Smooth muscle cell (in vitro differentiated cells): Measurements from ENCODE around the gene TNFAIP8L2. TPM values are rescaled to one million over a fixed set of nuclear protein-coding genes. Genes with fewer than 3 reads are reported as not detected.

Experiments used
- DNase-seq: peaks from one replicate; lab custom pipeline; 2025; ENCODE audit not compliant: unreplicated experiment; lab: John Stamatoyannopoulos, UW
- H2AFZ ChIP-seq: fragments of 200-600 bp; sonication (generic); 2 replicates; pipeline ENCODE4 v1.6.0; 2016; ENCODE audit warnings: antibody characterized with exemption, low read depth, mild to moderate bottlenecking
- H3F3A ChIP-seq: fragments of 200-600 bp; sonication (generic); 2 replicates; pipeline ENCODE4 v1.6.0; 2017; ENCODE audit warnings: antibody characterized with exemption, low read depth
- H3K27ac ChIP-seq: fragments of 200-600 bp; sonication (generic); 2 replicates; pipeline ENCODE4 v1.5.1; 2016; ENCODE audit warnings: low read depth, mild to moderate bottlenecking
- H3K27me3 ChIP-seq: fragments of 200-600 bp; sonication (generic); 2 replicates; pipeline ENCODE4 v1.6.1; 2016; ENCODE audit warnings: low read depth, mild to moderate bottlenecking
- H3K36me3 ChIP-seq: fragments of 200-600 bp; sonication (generic); 2 replicates; pipeline ENCODE4 v1.5.1; 2016; ENCODE audit warnings: low read depth
- H3K4me1 ChIP-seq: fragments of 200-600 bp; sonication (generic); 2 replicates; pipeline ENCODE4 v1.5.1; 2016; ENCODE audit warnings: low read depth
- H3K4me2 ChIP-seq: fragments of 200-600 bp; sonication (generic); 2 replicates; pipeline ENCODE4 v1.6.0; 2016; ENCODE audit warnings: mild to moderate bottlenecking
- H3K4me3 ChIP-seq: fragments of 200-600 bp; sonication (generic); 2 replicates; pipeline ENCODE4 v1.5.1; 2016; ENCODE audit warnings: mild to moderate bottlenecking
- H3K79me2 ChIP-seq: fragments of 200-600 bp; sonication (generic); 2 replicates; pipeline ENCODE4 v1.6.0; 2016; ENCODE audit warnings: low read depth, mild to moderate bottlenecking
- H3K9ac ChIP-seq: fragments of 200-600 bp; sonication (generic); 2 replicates; pipeline ENCODE4 v1.6.0; 2016; ENCODE audit warnings: low read depth
- H3K9me3 ChIP-seq: fragments of 200-600 bp; sonication (generic); replicated peaks from 2 replicates; pipeline ENCODE4 v1.5.1; 2016; ENCODE audit warnings: low read depth
- H4K20me1 ChIP-seq: fragments of 200-600 bp; sonication (generic); 2 replicates; pipeline ENCODE4 v1.6.0; 2016; ENCODE audit warnings: low read depth
- WGBS: methylation state at CpG from one replicate; pipeline ENCODE4 v1.1.7; 2016; ENCODE audit warnings: low lambda C conversion rate; 5-methylcytosine and 5-hydroxymethylcytosine counted together
- polyA plus RNA-seq: library from polyadenylated mRNA; unstranded; fragments of >200 nt; fragmentation: Nextera tagmentation; extraction: Ambion mirVana; gene quantifications from 2 replicates; pipeline ENCODE4 v1.2.1, GENCODE V29; 2016
- total RNA-seq: library from RNA; depleted of rRNA; stranded (reverse); fragments of >200 nt; gene quantifications from 2 replicates; pipeline ENCODE4 v1.2.3, GENCODE V29; 2014
- TF ChIP-seq, protein P1 (sequence below): fragments of 200-600 bp; sonication (generic); IDR thresholded peaks from 2 replicates; pipeline ENCODE4 v1.5.1; 2017; ENCODE audit warnings: borderline replicate concordance, mild to moderate bottlenecking, antibody characterized with exemption; ENCODE audit not compliant: insufficient read depth, poor library complexity, severe bottlenecking

TNFAIP8L2 gene
- total and polyA plus RNA-seq, 2 experiments from 2014 or later, result 0.14 TPM; not detected in 1

DNA sequence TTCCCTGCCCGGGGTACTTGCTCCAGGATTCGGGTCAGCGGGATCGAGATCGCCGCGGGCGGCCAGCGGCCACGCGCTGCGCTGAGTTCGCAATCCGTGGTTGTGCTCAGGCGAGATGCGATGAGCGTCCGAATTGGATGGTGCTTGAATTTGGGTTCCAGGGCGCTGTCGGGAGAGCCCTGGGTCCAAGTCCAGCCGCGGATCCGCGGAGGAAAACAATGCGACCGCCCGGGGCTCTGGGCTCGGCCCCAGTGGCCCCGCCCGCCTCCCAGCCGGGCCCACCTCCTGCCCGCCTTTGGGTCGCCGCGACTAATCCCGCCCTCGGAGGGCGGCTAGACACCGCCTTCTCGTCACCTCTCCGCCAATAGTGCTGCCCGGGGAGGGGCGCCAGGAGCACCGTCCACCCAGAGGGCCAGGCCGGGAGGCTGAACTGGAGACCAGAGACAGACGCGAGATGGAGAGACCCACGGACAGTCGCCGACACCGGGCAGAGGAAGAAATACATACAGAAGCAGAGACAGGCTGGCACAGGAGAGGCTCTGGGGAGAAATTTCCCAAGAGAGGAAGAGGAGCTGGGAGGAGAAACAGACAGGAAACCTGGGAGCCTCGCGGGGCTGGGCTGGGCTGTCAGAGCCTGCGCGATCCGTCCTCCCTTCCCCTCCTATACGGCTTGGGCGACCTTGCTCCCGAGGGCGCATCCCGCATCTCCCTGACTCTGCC, 9.9 kb upstream of the TNFAIP8L2 start, which contains the start of gene SEMA6C:
SEMA6C (minus strand) TSS at position 220 of the 720 bp plus-strand sequence. CDS start 4,010 bp downstream, outside the sequence.
- H3K9me3 ChIP-seq, result no peaks in the 10 kb centered on the region
- H3K4me2 ChIP-seq, result peak within 1 kb of the TSS; percentile 96
- no peaks in the 10 kb centered on the region for H3K79me2 ChIP-seq
- H3K27ac ChIP-seq, result peak within 1 kb of the TSS; percentile 45
- peak; percentile 69 for DNase-seq
- H3K27me3 ChIP-seq, result no peaks in the 10 kb centered on the region
- H3K4me3 ChIP-seq, result peak within 1 kb of the TSS; percentile 78
- H3K36me3 ChIP-seq, result no peaks in the 10 kb centered on the region
- peaks cover 17% of the 10 kb centered on the region for H3K4me1 ChIP-seq
- peaks cover 8% of the 10 kb centered on the region for H3F3A ChIP-seq
- H3K9ac ChIP-seq, result peak within 1 kb of the TSS; percentile 35
- H4K20me1 ChIP-seq, result no peaks in the 10 kb centered on the region
- under 1% methylated on average over 43 of the region's 61 CpGs for WGBS
- peak within 1 kb of the TSS; percentile 64 for H2AFZ ChIP-seq
- TF ChIP-seq, protein P1, sequence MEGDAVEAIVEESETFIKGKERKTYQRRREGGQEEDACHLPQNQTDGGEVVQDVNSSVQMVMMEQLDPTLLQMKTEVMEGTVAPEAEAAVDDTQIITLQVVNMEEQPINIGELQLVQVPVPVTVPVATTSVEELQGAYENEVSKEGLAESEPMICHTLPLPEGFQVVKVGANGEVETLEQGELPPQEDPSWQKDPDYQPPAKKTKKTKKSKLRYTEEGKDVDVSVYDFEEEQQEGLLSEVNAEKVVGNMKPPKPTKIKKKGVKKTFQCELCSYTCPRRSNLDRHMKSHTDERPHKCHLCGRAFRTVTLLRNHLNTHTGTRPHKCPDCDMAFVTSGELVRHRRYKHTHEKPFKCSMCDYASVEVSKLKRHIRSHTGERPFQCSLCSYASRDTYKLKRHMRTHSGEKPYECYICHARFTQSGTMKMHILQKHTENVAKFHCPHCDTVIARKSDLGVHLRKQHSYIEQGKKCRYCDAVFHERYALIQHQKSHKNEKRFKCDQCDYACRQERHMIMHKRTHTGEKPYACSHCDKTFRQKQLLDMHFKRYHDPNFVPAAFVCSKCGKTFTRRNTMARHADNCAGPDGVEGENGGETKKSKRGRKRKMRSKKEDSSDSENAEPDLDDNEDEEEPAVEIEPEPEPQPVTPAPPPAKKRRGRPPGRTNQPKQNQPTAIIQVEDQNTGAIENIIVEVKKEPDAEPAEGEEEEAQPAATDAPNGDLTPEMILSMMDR, result no peak

DNA sequence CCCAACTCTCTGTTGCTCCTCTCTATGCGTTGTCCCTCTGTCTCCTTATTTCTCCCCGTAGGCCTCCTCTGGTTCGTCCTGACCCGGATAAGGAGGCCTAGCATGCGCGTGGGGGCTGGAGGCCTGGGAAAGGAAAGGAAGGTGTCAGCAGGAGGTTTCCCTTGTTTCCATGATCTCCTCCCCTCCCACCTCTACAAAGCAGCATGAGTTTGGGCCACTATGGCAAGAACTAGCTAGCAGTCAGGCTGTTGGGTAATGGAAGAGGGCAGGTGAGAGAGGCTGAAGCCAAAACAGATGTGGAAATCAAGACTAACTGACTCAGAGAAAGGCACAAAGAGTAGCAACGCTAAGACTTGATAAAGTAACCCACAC, 9.3 kb upstream of the TNFAIP8L2 start:
- H3K79me2 ChIP-seq, result no peaks in the 10 kb centered on the region
- H3F3A ChIP-seq, result peaks cover 8% of the 10 kb centered on the region
- H3K9me3 ChIP-seq, result no peaks in the 10 kb centered on the region
- no peaks in the 10 kb centered on the region for H3K36me3 ChIP-seq
- TF ChIP-seq, protein P1, result no peak
- peak overlapping the region; percentile 96 for H3K4me2 ChIP-seq
- H3K9ac ChIP-seq, result peak overlapping the region; percentile 35
- H3K4me3 ChIP-seq, result peak overlapping the region; percentile 78
- H4K20me1 ChIP-seq, result no peaks in the 10 kb centered on the region
- H3K4me1 ChIP-seq, result peaks cover 17% of the 10 kb centered on the region
- H3K27me3 ChIP-seq, result no peaks in the 10 kb centered on the region
- 10% methylated on average over 7 of the region's 7 CpGs for WGBS
- DNase-seq, result no peak
- H3K27ac ChIP-seq, result peak overlapping the region; percentile 45
- H2AFZ ChIP-seq, result peak overlapping the region; percentile 64

DNA sequence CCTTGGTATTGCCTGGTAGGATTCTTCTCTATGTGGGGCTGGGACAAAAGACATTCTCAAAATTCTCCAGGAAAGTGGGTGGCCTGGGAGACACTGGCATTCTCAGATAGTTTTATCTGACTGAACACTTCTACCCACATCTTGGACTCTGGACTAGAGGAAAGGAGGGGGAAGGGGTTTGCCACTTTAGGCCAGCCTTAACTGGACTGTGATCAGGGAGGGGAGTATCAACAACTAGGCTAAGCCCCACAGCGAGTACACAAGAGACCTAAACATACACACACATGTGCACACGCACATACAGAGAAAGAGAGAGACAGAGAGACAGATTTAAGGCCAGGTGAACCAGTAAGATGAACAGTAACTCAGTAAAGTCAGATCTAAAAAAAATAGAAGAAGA, 8.8 kb upstream of the TNFAIP8L2 start:
- TF ChIP-seq, protein P1, result no peak
- no peak for DNase-seq
- Histone ChIP-seq H3K4me3 (peak overlapping the region; percentile 78), H4K20me1 (no peaks in the 10 kb centered on the region), H3K4me2 (peak overlapping the region; percentile 96), H2AFZ (no peak overlapping the region), H3K27me3 (no peaks in the 10 kb centered on the region), H3F3A (peaks cover 8% of the 10 kb centered on the region), H3K79me2 (no peaks in the 10 kb centered on the region), H3K27ac (no peak overlapping the region), H3K36me3 (no peaks in the 10 kb centered on the region), H3K9me3 (no peaks in the 10 kb centered on the region), H3K9ac (no peak overlapping the region), H3K4me1 (peaks cover 17% of the 10 kb centered on the region)
- 95% methylated on average over 2 of the region's 2 CpGs for WGBS

DNA sequence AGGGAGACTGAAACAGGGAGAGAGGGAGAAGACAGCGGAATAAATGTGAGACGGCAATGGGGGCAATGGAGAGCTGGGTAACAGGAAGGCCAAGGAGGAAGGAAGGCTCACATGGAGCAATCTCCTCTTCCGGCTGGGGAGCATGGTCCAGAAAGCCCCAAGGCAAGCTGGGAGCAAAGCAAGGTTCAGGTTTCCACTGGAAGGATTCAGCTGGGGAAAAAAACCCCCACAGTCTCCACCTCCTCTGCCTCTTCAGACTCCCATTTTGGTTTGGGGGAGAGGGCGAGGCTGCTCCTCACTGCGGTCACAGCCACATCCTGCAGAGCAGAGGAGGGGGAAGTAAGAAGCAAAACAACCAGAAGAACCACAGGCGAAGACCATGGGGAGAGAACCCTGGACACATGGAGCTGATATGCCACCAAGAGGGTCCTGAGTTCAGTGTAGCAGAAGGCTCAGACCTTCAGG, 650 bp downstream of the TNFAIP8L2 start:
- WGBS, result 91% methylated on average over 6 of the region's 6 CpGs
- DNase-seq, result no peak

More for the DNA sequence above, 650 bp downstream of the TNFAIP8L2 start:
- no peak overlapping the region for H2AFZ ChIP-seq
- TF ChIP-seq, protein P1, result no peak
- no peaks in the 10 kb centered on the region for H3K27me3 ChIP-seq
- H3K36me3 ChIP-seq, result no peaks in the 10 kb centered on the region
- H3K27ac ChIP-seq, result no peak overlapping the region
- no peaks in the 10 kb centered on the region for H3K4me1 ChIP-seq
- H3F3A ChIP-seq, result peaks cover 4% of the 10 kb centered on the region
- H3K4me2 ChIP-seq, result no peak overlapping the region
- no peaks in the 10 kb centered on the region for H3K9me3 ChIP-seq
- no peaks in the 10 kb centered on the region for H3K79me2 ChIP-seq
- no peak overlapping the region for H3K4me3 ChIP-seq
- H4K20me1 ChIP-seq, result no peaks in the 10 kb centered on the region
- H3K9ac ChIP-seq, result no peak overlapping the region
